HT-29 (cell line): Measurements from ENCODE around the gene OPHN1. TPM values are rescaled to one million over a fixed set of nuclear protein-coding genes. Genes with fewer than 3 reads are reported as not detected.
A peak's percentile ranks its signal among the peaks of the same experiment; 100 is the strongest.
"Not testable (repeated sequence)": the region's sequence is repeated elsewhere in the genome, so short reads cannot be mapped to it uniquely, and the experiment has no call there.

Experiments
- DNase-seq: peaks from one replicate; pipeline ENCODE4 v3.0.0-alpha.2; 2015; ENCODE audit warnings: low spot score
- total RNA-seq: library from RNA; depleted of rRNA; stranded (reverse); fragments of >200 nt; shearing (Covaris generic); gene quantifications from 2 replicates; pipeline ENCODE4 v1.2.3, GENCODE V29; 2014

The OPHN1 gene
- total RNA-seq, 1 experiment from 2014 or later, result 17.7 TPM

DNA sequence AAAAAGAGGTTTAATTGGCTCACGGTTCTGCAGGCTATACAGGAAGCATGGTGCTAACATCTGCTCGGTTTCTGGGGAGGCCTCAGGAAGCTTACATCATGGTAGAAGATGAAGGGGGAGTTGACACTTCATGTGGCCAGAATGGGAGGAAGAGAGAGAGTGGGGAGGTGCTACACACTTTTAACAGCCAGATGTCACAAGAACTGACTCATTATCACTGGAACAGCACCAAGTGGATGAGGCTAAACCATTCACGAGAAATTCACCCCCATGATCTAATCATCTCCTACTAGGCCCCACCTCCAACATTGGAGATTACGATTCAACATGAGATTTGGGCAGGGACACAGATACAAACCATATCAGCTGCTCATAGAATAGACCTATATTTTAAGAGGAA, 255.8 kb downstream of the OPHN1 start:
- DNase-seq, result no peak

GRCh38 chrX:68175562-68175961, 257.7 kb downstream of the OPHN1 start:
- no peak for DNase-seq

DNA sequence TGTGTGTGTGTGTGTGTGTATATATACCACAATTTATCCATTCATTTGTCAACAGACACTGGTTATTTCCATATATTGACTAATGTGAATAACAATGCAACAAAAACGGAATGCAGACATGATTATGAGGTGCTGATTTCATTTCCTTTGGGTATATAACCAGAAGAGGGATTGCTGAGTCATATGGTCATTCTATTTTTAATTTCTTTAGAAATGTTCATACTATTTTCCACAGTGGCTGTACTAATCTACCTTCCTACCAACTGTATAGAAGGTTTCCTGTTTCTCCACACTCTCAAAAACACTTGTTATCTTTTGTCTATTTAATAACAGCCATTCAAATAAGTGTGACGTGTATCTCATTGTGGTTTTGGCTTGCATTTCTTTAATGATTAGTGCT, 269.9 kb downstream of the OPHN1 start:
- DNase-seq, result no peak

DNA sequence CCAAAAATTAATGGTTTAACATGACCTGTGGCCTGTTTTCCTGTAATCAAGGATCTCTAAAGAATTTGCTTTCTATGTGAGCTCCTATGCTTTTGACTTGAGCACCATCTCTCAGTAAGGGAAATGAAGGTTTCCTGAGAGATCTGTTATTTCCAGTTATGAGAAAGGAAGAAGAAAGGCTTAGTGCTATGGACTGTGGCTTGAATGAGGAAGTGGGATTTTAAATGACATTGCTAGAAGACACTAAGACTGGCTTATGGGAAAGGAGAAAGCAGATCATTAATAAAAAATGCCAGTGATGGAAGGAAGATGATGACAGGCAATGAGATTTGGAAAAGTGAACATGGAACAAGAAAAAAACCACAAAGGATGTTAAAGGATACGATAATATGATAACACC, 285.4 kb downstream of the OPHN1 start:
- DNase-seq, result no peak

GRCh38 chrX:68146054-68146453, 287.2 kb downstream of the OPHN1 start:
- peak; percentile 41 for DNase-seq

DNA sequence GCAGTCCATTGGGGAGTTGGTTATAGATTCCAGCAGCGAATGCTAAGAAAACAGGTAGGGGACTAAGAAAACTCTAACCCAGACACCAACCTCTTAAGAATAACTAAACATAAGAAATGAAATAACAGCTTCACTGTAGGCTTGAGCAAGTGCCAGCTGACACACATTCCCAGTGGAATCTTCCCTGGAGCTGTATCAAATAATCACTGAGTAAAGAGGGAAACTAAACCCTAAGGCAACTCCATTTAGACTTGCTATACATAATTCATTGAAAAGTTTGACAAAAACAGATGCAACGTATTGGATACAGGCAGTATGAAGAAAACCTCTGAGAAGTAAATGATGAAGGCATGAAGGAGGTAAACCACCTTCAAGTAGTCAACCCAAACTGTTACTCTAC, 293.5 kb downstream of the OPHN1 start:
- no peak for DNase-seq

- DNase-seq, result no peak
Observed at GRCh38 chrX:68133181-68133580, 300.1 kb downstream of the OPHN1 start.

DNA sequence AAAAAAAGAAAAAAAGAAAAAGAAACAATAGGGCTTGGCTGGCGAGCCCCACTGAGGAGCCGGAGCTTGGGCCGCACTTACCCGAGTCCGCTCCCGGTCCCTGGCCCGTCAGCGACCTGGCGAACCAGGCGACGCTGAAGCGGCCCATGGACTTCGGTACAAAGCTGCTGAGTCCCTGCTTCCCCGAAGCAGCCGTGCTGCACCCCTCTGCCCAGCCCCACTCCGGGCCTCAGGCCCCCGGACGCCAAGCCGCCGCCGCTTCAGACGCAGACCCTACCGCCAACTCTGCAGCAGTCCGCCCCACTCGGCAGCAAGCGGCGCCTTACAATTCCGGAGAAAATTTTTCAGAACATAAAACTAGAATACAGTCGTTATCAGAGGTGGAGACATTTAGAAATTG, 300.5 kb downstream of the OPHN1 start:
- DNase-seq, result no peak

DNA sequence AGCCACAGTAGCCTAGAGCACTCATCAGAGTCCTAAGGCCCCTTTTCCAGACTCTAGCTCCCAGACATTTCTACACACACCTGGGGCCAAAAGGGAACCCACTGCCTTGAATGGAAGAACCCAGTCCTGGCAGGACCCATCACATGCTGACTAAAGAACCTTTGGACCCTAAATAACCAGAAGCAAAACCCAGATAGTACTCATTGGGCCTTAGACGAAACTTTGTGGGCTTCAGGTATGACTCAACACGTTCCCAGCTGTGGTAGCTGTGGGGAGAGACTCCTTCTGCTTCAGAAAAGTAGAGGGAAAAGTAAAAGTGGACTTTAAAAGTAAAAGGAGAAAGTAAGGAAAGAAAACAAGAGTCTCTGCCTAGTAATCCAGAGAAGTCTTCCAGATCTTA, 311.5 kb downstream of the OPHN1 start:
- DNase-seq, result no peak

DNA sequence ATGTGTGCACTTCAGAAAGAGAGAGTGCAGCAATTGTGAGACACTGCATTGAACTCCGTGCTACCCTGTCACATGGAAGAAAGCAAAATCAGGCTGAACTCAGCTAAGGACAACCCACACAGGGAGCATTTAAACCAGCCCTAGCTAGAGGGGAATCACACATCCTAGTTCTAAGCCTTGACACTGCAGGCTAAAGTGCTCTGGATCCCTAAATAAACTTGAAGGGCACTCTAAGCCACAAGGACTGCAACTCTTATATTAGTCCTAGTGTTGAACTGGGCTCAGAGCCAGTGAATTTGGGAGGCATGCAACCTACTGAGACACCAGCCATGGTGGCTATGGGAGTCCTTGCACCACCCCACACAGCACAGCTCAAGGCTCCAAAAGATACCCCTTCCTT, 311.9 kb downstream of the OPHN1 start:
- DNase-seq, result no peak

GRCh38 chrX:68115371-68115770, 317.9 kb downstream of the OPHN1 start:
- DNase-seq, result no peak

DNA sequence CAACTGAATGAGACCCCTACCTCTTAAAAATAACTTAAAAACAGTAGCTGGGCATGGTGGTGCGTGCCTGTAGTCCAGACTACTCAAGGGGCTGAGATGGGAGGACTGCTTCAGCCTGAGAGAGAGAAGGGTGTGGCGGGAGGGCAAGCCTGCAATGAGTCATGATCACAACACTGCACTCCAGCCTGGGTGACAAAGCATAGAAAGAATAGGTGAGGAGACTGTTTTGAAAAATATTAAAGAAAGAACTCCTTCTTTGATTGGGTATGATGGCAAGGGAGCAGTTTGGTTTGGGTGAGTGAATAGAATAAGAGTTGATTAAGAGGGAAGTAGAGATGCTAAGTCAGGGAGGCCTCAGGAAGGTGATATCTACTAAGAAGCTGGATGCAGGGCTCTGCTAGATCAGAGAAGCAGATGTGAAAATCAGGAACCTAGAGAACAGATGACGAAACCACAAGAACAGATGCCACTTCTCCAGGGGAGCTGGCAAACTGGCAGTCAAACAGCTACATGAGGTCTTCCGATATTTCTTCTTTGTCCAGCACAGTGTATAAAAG, 318.6 kb downstream of the OPHN1 start:
- no peak for DNase-seq

DNA sequence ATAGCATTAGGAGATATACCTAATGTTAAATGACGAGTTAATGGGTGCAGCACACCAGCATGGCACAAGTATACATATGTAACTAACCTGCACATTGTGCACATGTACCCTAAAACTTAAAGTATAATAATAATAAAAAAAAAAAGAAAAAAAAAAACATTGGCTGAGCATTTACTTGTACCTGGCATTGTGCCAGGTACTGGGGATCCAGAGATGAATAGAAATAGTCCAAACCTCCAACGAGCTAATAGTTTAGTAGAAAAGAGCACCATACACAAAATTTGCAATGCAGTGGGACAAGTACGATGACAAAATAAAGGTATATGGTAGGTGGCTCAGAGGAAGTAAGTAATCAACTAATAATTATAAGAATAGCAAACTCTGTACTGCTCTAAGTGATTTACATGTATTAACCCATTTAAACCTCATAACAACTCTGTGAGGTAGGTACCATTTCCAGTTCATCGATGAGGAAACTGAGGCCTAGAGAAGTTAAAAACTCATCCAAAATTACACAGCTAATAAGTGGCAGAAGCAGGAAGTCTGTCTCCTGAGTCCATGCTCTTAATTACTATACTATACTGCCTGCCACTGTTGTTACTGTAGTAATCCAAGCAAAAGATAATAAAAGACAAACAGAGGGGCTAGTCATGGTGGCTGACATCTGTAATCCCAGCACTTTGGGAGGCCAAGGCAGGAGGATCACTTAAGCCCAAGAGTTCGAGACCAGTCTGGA, 319.3 kb downstream of the OPHN1 start:
- no peak for DNase-seq

DNA sequence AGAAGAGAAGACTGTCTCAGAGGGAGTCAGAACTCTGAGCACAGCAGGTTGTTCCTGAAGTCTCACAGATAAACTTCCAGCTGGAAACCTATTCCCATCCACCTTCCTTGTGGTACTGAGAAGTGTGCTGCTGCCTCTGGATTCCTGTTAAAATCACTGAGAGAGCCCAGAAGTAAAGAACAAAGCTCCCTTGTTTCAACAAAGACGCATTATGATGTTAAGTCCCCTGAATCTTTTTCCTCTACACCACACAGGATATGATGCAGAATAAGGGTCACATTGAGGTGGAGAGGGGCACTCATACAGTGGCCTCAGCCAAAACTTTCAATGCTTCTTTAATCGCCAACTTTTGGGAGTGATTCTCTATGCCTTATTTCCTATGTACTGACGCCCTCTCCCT, 321.0 kb downstream of the OPHN1 start:
- DNase-seq, result no peak

GRCh38 chrX:68109162-68109561, 324.1 kb downstream of the OPHN1 start:
- DNase-seq, result no peak

GRCh38 chrX:68098431-68098830, 334.9 kb downstream of the OPHN1 start:
- DNase-seq, result no peak

GRCh38 chrX:68090266-68090665, 343.0 kb downstream of the OPHN1 start:
- no peak for DNase-seq

DNA sequence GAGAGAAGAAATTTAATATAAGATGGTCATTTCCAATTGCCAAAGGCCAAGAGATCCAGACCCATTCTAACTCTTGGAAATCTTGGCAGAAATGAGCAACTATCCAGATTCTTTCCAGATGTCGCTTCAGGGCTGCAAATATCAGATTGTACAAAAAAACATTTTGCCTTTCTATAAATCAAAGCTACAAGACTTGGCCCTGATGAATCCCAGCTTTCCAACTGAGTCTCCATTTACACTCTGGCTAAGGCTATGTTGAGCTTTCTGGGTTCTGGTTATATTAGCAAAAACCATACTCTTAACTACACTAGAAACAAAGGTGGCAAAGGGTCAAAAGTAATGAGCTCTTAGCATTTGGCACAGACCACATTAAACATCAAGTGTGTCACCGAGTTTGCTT, 345.8 kb downstream of the OPHN1 start:
- DNase-seq, result no peak

- no peak for DNase-seq
Observed at GRCh38 chrX:68086709-68087108, 346.6 kb downstream of the OPHN1 start.

GRCh38 chrX:68084765-68085164, 348.5 kb downstream of the OPHN1 start:
- no peak for DNase-seq

GRCh38 chrX:68083510-68083909, 349.8 kb downstream of the OPHN1 start:
- DNase-seq, result no peak

DNA sequence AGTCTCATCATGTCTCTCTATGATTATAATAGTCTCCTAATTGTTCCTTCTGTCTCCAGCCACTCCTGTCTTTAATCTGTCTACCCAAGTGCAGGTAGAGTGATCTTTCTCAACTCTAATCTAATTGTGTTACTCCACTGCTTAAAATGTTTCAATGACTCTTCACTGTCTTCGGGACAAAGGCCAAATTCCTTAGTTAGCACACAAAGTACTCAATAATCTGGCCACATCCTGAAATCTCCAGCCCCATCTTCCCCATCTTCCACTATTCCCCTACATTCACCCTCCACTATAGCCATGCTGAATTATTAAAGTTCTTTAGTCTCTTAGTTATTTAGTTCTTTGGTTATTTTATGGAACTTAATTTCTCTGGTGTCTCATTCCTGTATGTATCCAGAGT, 353.3 kb downstream of the OPHN1 start:
- DNase-seq, result no peak

DNA sequence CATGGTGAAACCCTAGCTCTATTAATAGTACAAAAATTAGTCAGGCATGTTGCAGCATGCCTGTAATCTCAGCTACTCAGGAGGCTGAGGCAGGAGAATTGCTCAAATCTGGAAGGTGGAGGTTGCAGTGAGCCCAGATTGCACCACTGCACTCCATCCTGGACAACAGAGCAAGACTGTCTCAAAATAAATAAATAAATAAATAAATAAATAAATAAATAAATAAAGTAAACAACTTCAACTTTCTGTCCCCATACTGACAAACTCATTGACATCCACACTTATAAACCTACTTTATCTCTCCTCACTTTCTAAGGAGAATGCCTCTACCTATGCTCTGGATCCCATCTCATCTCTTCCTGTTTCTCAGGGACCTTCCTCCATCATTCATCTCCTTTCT, 354.5 kb downstream of the OPHN1 start:
- DNase-seq, result not testable (repeated sequence)

DNA sequence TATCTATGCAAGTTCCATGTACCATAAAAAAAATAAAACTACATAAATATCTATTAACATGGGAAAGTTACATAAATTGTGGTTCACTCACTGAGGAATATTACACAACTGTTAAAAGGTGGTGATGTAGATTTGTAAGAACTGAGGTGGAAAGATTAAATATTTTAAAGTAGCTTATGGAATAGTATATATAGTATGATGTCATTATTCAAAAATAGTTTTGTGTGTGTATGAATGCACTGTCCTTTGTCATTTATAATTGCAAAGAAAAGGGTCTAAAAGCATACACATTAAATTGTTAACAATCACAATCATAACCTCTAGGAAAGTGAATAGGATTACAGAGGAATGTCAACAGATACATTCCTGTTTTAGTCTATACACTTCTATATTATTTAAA, 355.9 kb downstream of the OPHN1 start:
- no peak for DNase-seq
